ENCODE results near the gene ALG12.

ALG12 gene

GRCh38 chr22:49929994-49930575 is 11.8 kb upstream of the ALG12 start:
- DNase-seq (ENCODE audit: low spot score) = no peak
- peak overlapping the region; percentile 90 for H3K27ac ChIP-seq
- ChIA-PET CTCF (interaction anchor here (0.7 to 2.0 kb wide), 5 partner anchors 22 to 228 kb away, joined by 3 to 12 read pairs (median 3); no protein-coding TSS in a partner anchor), POLR2A (ENCODE audit: low non-redundant PET) (no interaction called here)
- no peak for TF ChIP-seq CTCF (conservative IDR thresholded peaks at IDR 0.05; ENCODE audit: low read depth)

GRCh38 chr22:49929211-49929979 is 11.2 kb upstream of the ALG12 start:
- POLR2A ChIA-PET (ENCODE audit: low non-redundant PET) = no interaction called here
- CTCF ChIA-PET = interaction anchor here (0.7 to 2.0 kb wide), 4 partner anchors 22 to 229 kb away, joined by 3 to 12 read pairs (median 3); no protein-coding TSS in a partner anchor

GRCh38 chr22:49928555-49929210 is 10.4 kb upstream of the ALG12 start:
- no peak overlapping the region for H3K27ac ChIP-seq
- POLR2A ChIA-PET (ENCODE audit: low non-redundant PET) = no interaction called here
- DNase-seq (ENCODE audit: low spot score) = no peak

More at GRCh38 chr22:49929211-49929979, 11.2 kb upstream of the ALG12 start:
- DNase-seq (ENCODE audit: low spot score) = peak; percentile 65
- peak; percentile 91 for TF ChIP-seq CTCF (conservative IDR thresholded peaks at IDR 0.05; ENCODE audit: low read depth)
- peak overlapping the region; percentile 90; the same call in 1 of the 2 replicates for H3K27ac ChIP-seq

GRCh38 chr22:49928185-49928495 is 9.9 kb upstream of the ALG12 start:
- no peak for TF ChIP-seq CTCF (conservative IDR thresholded peaks at IDR 0.05; ENCODE audit: low read depth)
- CTCF ChIA-PET = no interaction called here
- no peak overlapping the region for H3K27ac ChIP-seq
- POLR2A ChIA-PET (ENCODE audit: low non-redundant PET) = no interaction called here
- no peak for DNase-seq (ENCODE audit: low spot score)

More at GRCh38 chr22:49928555-49929210, 10.4 kb upstream of the ALG12 start:
- TF ChIP-seq CTCF (conservative IDR thresholded peaks at IDR 0.05; ENCODE audit: low read depth) = no peak
- CTCF ChIA-PET = no interaction called here

- ChIA-PET CTCF (no interaction called here), POLR2A (ENCODE audit: low non-redundant PET) (no interaction called here)
Measured at GRCh38 chr22:49927483-49928184, 9.4 kb upstream of the ALG12 start.

More at GRCh38 chr22:49927483-49928184, 9.4 kb upstream of the ALG12 start:
- TF ChIP-seq CTCF (conservative IDR thresholded peaks at IDR 0.05; ENCODE audit: low read depth) = no peak
- DNase-seq (ENCODE audit: low spot score) = no peak
- H3K27ac ChIP-seq = 0 out of 2 replicates have a peak overlapping the region, but pooled peaks have one; percentile 9
